Measurements from ENCODE around the gene SCFD2. TPM values are rescaled to one million over a fixed set of nuclear protein-coding genes. Genes with fewer than 3 reads are reported as not detected.

SCFD2 gene
- total RNA-seq, 1 donor from 2014 or later = 11.9 TPM

DNA sequence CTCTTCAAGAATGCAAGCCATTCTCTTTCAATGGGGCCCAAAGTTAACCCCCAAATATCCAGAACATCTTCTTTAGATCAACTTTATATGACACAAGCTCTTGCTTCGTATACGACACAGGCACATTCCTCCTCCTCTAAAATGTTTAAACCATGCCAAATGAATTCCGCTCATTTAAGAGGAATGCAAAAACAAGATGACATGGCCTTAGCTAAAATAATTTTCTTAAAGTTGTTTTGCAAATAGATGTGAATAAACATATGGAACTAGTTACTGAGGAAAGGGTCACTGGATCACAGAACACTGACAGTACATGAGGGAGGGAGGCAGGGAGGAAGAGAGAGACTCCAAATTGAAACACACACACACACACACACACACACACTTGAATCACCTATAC lies 406.3 kb downstream of the SCFD2 start:
- no peak for TF ChIP-seq EZH2 (IDR thresholded peaks at IDR 0.05; ENCODE audit: insufficient read depth, low read length)
- TF ChIP-seq, protein P1, sequence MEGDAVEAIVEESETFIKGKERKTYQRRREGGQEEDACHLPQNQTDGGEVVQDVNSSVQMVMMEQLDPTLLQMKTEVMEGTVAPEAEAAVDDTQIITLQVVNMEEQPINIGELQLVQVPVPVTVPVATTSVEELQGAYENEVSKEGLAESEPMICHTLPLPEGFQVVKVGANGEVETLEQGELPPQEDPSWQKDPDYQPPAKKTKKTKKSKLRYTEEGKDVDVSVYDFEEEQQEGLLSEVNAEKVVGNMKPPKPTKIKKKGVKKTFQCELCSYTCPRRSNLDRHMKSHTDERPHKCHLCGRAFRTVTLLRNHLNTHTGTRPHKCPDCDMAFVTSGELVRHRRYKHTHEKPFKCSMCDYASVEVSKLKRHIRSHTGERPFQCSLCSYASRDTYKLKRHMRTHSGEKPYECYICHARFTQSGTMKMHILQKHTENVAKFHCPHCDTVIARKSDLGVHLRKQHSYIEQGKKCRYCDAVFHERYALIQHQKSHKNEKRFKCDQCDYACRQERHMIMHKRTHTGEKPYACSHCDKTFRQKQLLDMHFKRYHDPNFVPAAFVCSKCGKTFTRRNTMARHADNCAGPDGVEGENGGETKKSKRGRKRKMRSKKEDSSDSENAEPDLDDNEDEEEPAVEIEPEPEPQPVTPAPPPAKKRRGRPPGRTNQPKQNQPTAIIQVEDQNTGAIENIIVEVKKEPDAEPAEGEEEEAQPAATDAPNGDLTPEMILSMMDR (IDR thresholded peaks at IDR 0.05; ENCODE audit: insufficient read depth, low read depth, low read length) = no peak
- Histone ChIP-seq H3K4me2 (ENCODE audit: low read length) (no peak overlapping the region), H3K4me1 (ENCODE audit: insufficient read depth, low read length) (no peaks in the 10 kb centered on the region), H3K4me3 (ENCODE audit: insufficient read depth, low read depth, low read length) (no peak overlapping the region), H3K9me3 (ENCODE audit: insufficient read depth, low read depth, low read length) (no peaks in the 10 kb centered on the region), H2AFZ (ENCODE audit: low read depth, low read length) (no peak overlapping the region), H4K20me1 (ENCODE audit: insufficient read depth, low read length) (no peaks in the 10 kb centered on the region), H3K36me3 (ENCODE audit: insufficient read depth, low read length) (no peaks in the 10 kb centered on the region), H3K27ac (ENCODE audit: low read depth, low read length) (no peak overlapping the region), H3K9ac (ENCODE audit: low read length) (no peak overlapping the region), H3K79me2 (ENCODE audit: insufficient read depth, low read length) (no peaks in the 10 kb centered on the region), H3K27me3 (ENCODE audit: insufficient read depth, low read length) (no peaks in the 10 kb centered on the region)
- no peaks in the 10 kb centered on the region for H3K27me3 Mint-ChIP-seq (ENCODE audit: low read depth, unreplicated experiment)
- H3K9me3 Mint-ChIP-seq (ENCODE audit: unreplicated experiment) = peaks cover 5% of the 10 kb centered on the region
- H3K4me3 Mint-ChIP-seq (ENCODE audit: unreplicated experiment) = no peak overlapping the region
- DNase-seq (ENCODE audit: low read depth) = peak; percentile 33
- H3K27ac Mint-ChIP-seq (ENCODE audit: unreplicated experiment) = no peak overlapping the region
- H3K4me1 Mint-ChIP-seq (ENCODE audit: low read depth, unreplicated experiment) = no peaks in the 10 kb centered on the region
- peaks cover 8% of the 10 kb centered on the region for H3K36me3 Mint-ChIP-seq (ENCODE audit: low read depth, unreplicated experiment)
- no peak for FAIRE-seq

DNA sequence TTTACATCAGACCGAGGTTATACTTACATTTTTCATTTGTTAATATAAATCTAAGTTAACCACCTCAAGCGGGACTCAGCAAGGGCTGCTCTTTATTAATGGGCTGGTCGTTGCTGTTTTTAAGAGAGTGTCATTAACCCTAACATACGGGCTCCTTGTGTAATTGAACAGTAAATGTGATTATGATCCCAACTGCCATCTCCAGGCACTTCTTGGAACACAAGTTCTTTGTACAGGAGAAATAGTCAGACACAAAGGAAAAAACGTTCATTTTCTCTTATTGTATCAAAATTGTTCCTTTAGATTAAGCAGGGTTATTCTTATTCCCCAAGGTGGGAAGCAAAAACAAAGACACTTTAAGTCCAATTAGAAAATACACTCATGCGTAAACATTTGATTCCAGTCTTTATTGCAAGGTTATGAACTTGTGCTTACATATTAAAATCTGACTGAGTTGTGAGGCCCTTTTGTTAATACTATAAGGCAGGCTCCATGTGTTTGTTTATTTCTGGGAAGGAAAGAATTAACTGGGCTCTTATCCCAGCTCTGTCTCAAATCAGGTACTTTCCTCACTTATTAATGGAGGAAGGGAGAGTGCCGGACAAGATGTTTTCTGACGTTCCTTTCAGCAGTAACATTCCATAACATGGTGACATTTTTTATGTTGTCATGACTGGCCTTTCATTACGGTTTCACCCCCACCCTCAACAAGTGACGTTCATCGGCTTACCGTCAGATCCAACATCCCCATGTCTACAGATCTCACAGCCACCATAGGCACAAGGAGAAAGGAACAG lies 407.8 kb downstream of the SCFD2 start:
- no peaks in the 10 kb centered on the region for H3K27me3 ChIP-seq (ENCODE audit: insufficient read depth, low read length)
- H3K4me2 ChIP-seq (ENCODE audit: low read length) = no peak overlapping the region
- Mint-ChIP-seq H3K27ac (ENCODE audit: unreplicated experiment) (no peak overlapping the region), H3K4me1 (ENCODE audit: low read depth, unreplicated experiment) (no peaks in the 10 kb centered on the region), H3K4me3 (ENCODE audit: unreplicated experiment) (no peak overlapping the region), H3K27me3 (ENCODE audit: low read depth, unreplicated experiment) (no peaks in the 10 kb centered on the region), H3K9me3 (ENCODE audit: unreplicated experiment) (peaks cover 5% of the 10 kb centered on the region), H3K36me3 (ENCODE audit: low read depth, unreplicated experiment) (peaks cover 8% of the 10 kb centered on the region)
- no peaks in the 10 kb centered on the region for H4K20me1 ChIP-seq (ENCODE audit: insufficient read depth, low read length)
- TF ChIP-seq EZH2 (IDR thresholded peaks at IDR 0.05; ENCODE audit: insufficient read depth, low read length) = no peak
- TF ChIP-seq, protein P1 (IDR thresholded peaks at IDR 0.05; ENCODE audit: insufficient read depth, low read depth, low read length) = no peak
- H3K9ac ChIP-seq (ENCODE audit: low read length) = no peak overlapping the region
- no peaks in the 10 kb centered on the region for H3K4me1 ChIP-seq (ENCODE audit: insufficient read depth, low read length)
- H3K36me3 ChIP-seq (ENCODE audit: insufficient read depth, low read length) = no peaks in the 10 kb centered on the region
- DNase-seq (ENCODE audit: low read depth) (peak; percentile 14), FAIRE-seq (peak; percentile 82)
- no peak overlapping the region for H3K4me3 ChIP-seq (ENCODE audit: insufficient read depth, low read depth, low read length)
- H3K9me3 ChIP-seq (ENCODE audit: insufficient read depth, low read depth, low read length) = no peaks in the 10 kb centered on the region
- H3K79me2 ChIP-seq (ENCODE audit: insufficient read depth, low read length) = no peaks in the 10 kb centered on the region
- no peak overlapping the region for H3K27ac ChIP-seq (ENCODE audit: low read depth, low read length)
- peak overlapping the region; percentile 37 for H2AFZ ChIP-seq (ENCODE audit: low read depth, low read length)

DNA sequence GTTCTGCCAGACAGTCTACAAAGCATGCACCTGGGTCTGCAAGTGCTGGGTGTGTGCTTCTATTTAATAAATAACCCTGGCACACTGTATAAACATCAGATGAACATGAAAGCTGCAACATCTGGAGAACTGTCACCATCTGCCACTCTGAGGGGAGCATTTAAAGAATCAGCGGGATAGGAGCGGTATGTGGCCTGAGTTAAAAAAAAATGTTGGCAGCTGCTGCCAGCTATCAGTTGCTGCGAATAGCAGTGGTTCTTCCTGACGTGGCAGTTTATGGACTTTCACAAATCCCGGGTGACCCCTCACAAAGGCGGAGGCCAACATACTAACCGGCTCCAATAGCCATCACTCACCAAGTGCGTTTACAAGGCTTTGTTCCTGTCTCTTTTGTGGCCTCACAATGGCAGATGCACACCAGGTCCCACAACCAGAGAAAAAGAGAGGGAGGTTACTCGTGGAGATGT lies 408.6 kb downstream of the SCFD2 start:
- Histone ChIP-seq H3K27ac (ENCODE audit: low read depth, low read length) (no peak overlapping the region), H3K4me3 (ENCODE audit: insufficient read depth, low read depth, low read length) (no peak overlapping the region), H3K27me3 (ENCODE audit: insufficient read depth, low read length) (no peaks in the 10 kb centered on the region), H3K9me3 (ENCODE audit: insufficient read depth, low read depth, low read length) (no peaks in the 10 kb centered on the region), H2AFZ (ENCODE audit: low read depth, low read length) (peak overlapping the region; percentile 37), H3K4me1 (ENCODE audit: insufficient read depth, low read length) (no peaks in the 10 kb centered on the region), H4K20me1 (ENCODE audit: insufficient read depth, low read length) (no peaks in the 10 kb centered on the region), H3K79me2 (ENCODE audit: insufficient read depth, low read length) (no peaks in the 10 kb centered on the region), H3K4me2 (ENCODE audit: low read length) (no peak overlapping the region), H3K9ac (ENCODE audit: low read length) (no peak overlapping the region), H3K36me3 (ENCODE audit: insufficient read depth, low read length) (no peaks in the 10 kb centered on the region)
- peak; percentile 24 for DNase-seq (ENCODE audit: low read depth)
- H3K4me3 Mint-ChIP-seq (ENCODE audit: unreplicated experiment) = no peak overlapping the region
- H3K4me1 Mint-ChIP-seq (ENCODE audit: low read depth, unreplicated experiment) = no peaks in the 10 kb centered on the region
- H3K36me3 Mint-ChIP-seq (ENCODE audit: low read depth, unreplicated experiment) = peaks cover 8% of the 10 kb centered on the region
- FAIRE-seq = no peak
- no peak overlapping the region for H3K27ac Mint-ChIP-seq (ENCODE audit: unreplicated experiment)
- TF ChIP-seq, protein P1 (IDR thresholded peaks at IDR 0.05; ENCODE audit: insufficient read depth, low read depth, low read length) = no peak
- H3K9me3 Mint-ChIP-seq (ENCODE audit: unreplicated experiment) = peaks cover 5% of the 10 kb centered on the region
- H3K27me3 Mint-ChIP-seq (ENCODE audit: low read depth, unreplicated experiment) = no peaks in the 10 kb centered on the region

Measured in astrocyte (in vitro differentiated cells and primary cell).